Neural cell (in vitro differentiated cells): ENCODE results near the gene ELMOD1. TPM values are rescaled to one million over a fixed set of nuclear protein-coding genes. Genes with fewer than 3 reads are reported as not detected.

Experiments used
- H2AFZ ChIP-seq: fragments of 200-600, 300-800 bp; sonication (generic), shearing (Covaris generic); 2 replicates; pipeline ENCODE4 v1.6.0; 2014; ENCODE audit warnings: low read depth, mild to moderate bottlenecking, antibody characterized with exemption, low read length, moderate library complexity
- H3F3A ChIP-seq: fragments of 200-600 bp; shearing (Covaris generic); 2 replicates; pipeline ENCODE4 v1.6.1; 2016; ENCODE audit warnings: mild to moderate bottlenecking, moderate library complexity, mixed read lengths, antibody characterized with exemption, low read length; ENCODE audit not compliant: insufficient read depth, poor library complexity, severe bottlenecking
- H3K27ac ChIP-seq: fragments of 200-600, 300-800 bp; sonication (generic), shearing (Covaris generic); 2 replicates; pipeline ENCODE4 v1.5.1; 2014; ENCODE audit warnings: mild to moderate bottlenecking, low read length, moderate library complexity
- H3K27me3 ChIP-seq: fragments of 300-800, 200-600 bp; sonication (generic), shearing (Covaris generic); 2 replicates; pipeline ENCODE4 v1.6.0; 2014; ENCODE audit warnings: mild to moderate bottlenecking, low read depth, low read length, moderate library complexity; ENCODE audit not compliant: insufficient read depth
- H3K36me3 ChIP-seq: fragments of 300-800, 200-600 bp; sonication (generic), shearing (Covaris generic); 2 replicates; pipeline ENCODE4 v1.5.1; 2014; ENCODE audit warnings: mild to moderate bottlenecking, antibody characterized with exemption, low read length, moderate library complexity; ENCODE audit not compliant: insufficient read depth
- H3K4me2 ChIP-seq: fragments of 300-800, 200-600 bp; sonication (generic), shearing (Covaris generic); 2 replicates; pipeline ENCODE4 v1.6.0; 2014; ENCODE audit warnings: mild to moderate bottlenecking, low read length
- H3K4me3 ChIP-seq: fragments of 300-800, 200-600 bp; sonication (generic), shearing (Covaris generic); 2 replicates; pipeline ENCODE4 v1.5.1; 2014; ENCODE audit warnings: mild to moderate bottlenecking, low read length, moderate library complexity
- H3K79me2 ChIP-seq: fragments of 200-600 bp; shearing (Covaris generic); replicated peaks from 2 replicates; pipeline ENCODE4 v1.6.0; 2014; ENCODE audit warnings: mild to moderate bottlenecking, low read length, moderate library complexity; ENCODE audit not compliant: insufficient read depth
- H3K9ac ChIP-seq: fragments of 300-800, 200-600 bp; sonication (generic), shearing (Covaris generic); 2 replicates; pipeline ENCODE4 v1.6.1; 2016; ENCODE audit warnings: mild to moderate bottlenecking, low read length, mixed read lengths
- H3K9me2 ChIP-seq: fragments of 200-600 bp; shearing (Covaris generic); 2 replicates; pipeline ENCODE4 v1.6.1; 2016; ENCODE audit warnings: mild to moderate bottlenecking, low read length, mixed read lengths; ENCODE audit not compliant: insufficient read depth
- H3K9me3 ChIP-seq: fragments of 200-600, 300-800 bp; sonication (generic), shearing (Covaris generic); 2 replicates; pipeline ENCODE4 v1.6.1; 2016; ENCODE audit warnings: mild to moderate bottlenecking, mixed run types, low read length, moderate library complexity, mixed read lengths
- H4K20me1 ChIP-seq: fragments of 200-600 bp; shearing (Covaris generic); 2 replicates; pipeline ENCODE4 v1.6.1; 2016; ENCODE audit warnings: mild to moderate bottlenecking, mixed run types; ENCODE audit not compliant: insufficient read depth
- EP300 ChIP-seq: fragments of 450-650 bp; conservative IDR thresholded peaks from 2 replicates; pipeline ENCODE4 v1.6.1; 2014; ENCODE audit warnings: antibody characterized with exemption, mild to moderate bottlenecking, moderate library complexity; ENCODE audit not compliant: poor library complexity, severe bottlenecking
- EZH2 ChIP-seq: fragments of 200-600, 300-800 bp; shearing (Covaris generic), sonication (generic); IDR thresholded peaks from 2 replicates; pipeline ENCODE4 v1.6.1; 2014; ENCODE audit warnings: antibody characterized with exemption, low read length, borderline replicate concordance, mild to moderate bottlenecking; ENCODE audit not compliant: insufficient read depth, poor library complexity, severe bottlenecking
- MXI1 ChIP-seq: fragments of 450-650 bp; conservative IDR thresholded peaks from 2 replicates; pipeline ENCODE4 v1.6.1; 2014; ENCODE audit warnings: antibody characterized with exemption, mild to moderate bottlenecking; ENCODE audit not compliant: poor library complexity, severe bottlenecking
- POLR2AphosphoS5 ChIP-seq: IDR thresholded peaks from 2 replicates; pipeline ENCODE4 v1.6.1; 2012
- RAD21 ChIP-seq: fragments of 450-650 bp; conservative IDR thresholded peaks from 2 replicates; pipeline ENCODE4 v1.6.1; 2014; ENCODE audit warnings: antibody characterized with exemption, mild to moderate bottlenecking, moderate library complexity
- REST ChIP-seq: IDR thresholded peaks from 2 replicates; pipeline ENCODE4 v1.6.1; 2012; ENCODE audit warnings: borderline replicate concordance
- SMC3 ChIP-seq: fragments of 450-650 bp; conservative IDR thresholded peaks from 2 replicates; pipeline ENCODE4 v1.6.1; 2014; ENCODE audit warnings: antibody characterized with exemption, mild to moderate bottlenecking, moderate library complexity; ENCODE audit not compliant: poor library complexity
- TAF1 ChIP-seq: IDR thresholded peaks from 2 replicates; pipeline ENCODE4 v1.6.1; 2012; ENCODE audit warnings: low read depth
- polyA plus RNA-seq: library from polyadenylated mRNA; depleted of rRNA; stranded (reverse); fragments of >200 nt; gene quantifications from 2 replicates; pipeline ENCODE4 v1.2.3, GENCODE V29; 2014
- TF ChIP-seq, protein P1 (sequence below): fragments of 450-650 bp; IDR thresholded peaks from 2 replicates; pipeline ENCODE4 v1.5.1; 2014; ENCODE audit warnings: antibody characterized with exemption, mild to moderate bottlenecking, moderate library complexity; ENCODE audit not compliant: poor library complexity, severe bottlenecking

The ELMOD1 gene
- polyA plus RNA-seq, 1 donor from 2014 or later = 12.5 TPM

- Histone ChIP-seq H3K27ac (no peak overlapping the region), H2AFZ (no peak overlapping the region), H3K4me2 (no peak overlapping the region), H3K27me3 (no peaks in the 10 kb centered on the region), H3K9me3 (no peaks in the 10 kb centered on the region), H3K9me2 (no peaks in the 10 kb centered on the region), H3K4me3 (no peak overlapping the region), H4K20me1 (no peaks in the 10 kb centered on the region), H3K36me3 (no peaks in the 10 kb centered on the region), H3K79me2 (no peaks in the 10 kb centered on the region), H3K9ac (no peak overlapping the region), H3F3A (no peaks in the 10 kb centered on the region)
- TF ChIP-seq MXI1 (no peak), EZH2 (no peak), REST (no peak), EP300 (no peak), POLR2AphosphoS5 (no peak), TAF1 (no peak), RAD21 (no peak), SMC3 (no peak)
- TF ChIP-seq, protein P1, sequence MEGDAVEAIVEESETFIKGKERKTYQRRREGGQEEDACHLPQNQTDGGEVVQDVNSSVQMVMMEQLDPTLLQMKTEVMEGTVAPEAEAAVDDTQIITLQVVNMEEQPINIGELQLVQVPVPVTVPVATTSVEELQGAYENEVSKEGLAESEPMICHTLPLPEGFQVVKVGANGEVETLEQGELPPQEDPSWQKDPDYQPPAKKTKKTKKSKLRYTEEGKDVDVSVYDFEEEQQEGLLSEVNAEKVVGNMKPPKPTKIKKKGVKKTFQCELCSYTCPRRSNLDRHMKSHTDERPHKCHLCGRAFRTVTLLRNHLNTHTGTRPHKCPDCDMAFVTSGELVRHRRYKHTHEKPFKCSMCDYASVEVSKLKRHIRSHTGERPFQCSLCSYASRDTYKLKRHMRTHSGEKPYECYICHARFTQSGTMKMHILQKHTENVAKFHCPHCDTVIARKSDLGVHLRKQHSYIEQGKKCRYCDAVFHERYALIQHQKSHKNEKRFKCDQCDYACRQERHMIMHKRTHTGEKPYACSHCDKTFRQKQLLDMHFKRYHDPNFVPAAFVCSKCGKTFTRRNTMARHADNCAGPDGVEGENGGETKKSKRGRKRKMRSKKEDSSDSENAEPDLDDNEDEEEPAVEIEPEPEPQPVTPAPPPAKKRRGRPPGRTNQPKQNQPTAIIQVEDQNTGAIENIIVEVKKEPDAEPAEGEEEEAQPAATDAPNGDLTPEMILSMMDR = no peak
Measured at GRCh38 chr11:107669191-107669740, 78.3 kb downstream of the ELMOD1 start.

- Histone ChIP-seq H3K79me2 (no peaks in the 10 kb centered on the region), H3K4me3 (no peak overlapping the region), H3K27me3 (no peaks in the 10 kb centered on the region), H3F3A (no peaks in the 10 kb centered on the region), H3K9ac (no peak overlapping the region), H3K9me3 (no peaks in the 10 kb centered on the region), H3K36me3 (no peaks in the 10 kb centered on the region), H3K9me2 (no peaks in the 10 kb centered on the region), H4K20me1 (no peaks in the 10 kb centered on the region), H2AFZ (no peak overlapping the region), H3K27ac (no peak overlapping the region), H3K4me2 (no peak overlapping the region)
- TF ChIP-seq EZH2 (no peak), SMC3 (no peak), REST (no peak), RAD21 (no peak), POLR2AphosphoS5 (no peak)
Measured at GRCh38 chr11:107669893-107670601, 79.1 kb downstream of the ELMOD1 start.
